GM23248 (cell line): ENCODE data around the gene AKT3. TPM values are rescaled to one million over a fixed set of nuclear protein-coding genes. Genes with fewer than 3 reads are reported as not detected.

Experiments
- DNase-seq: peaks from one replicate; pipeline ENCODE4 v3.0.0-alpha.2; 2015
- H2AFZ ChIP-seq: fragments of 200-600 bp; sonication (generic); 2 replicates; pipeline ENCODE4 v1.6.1; 2016; ENCODE audit warnings: antibody characterized with exemption
- H3F3A ChIP-seq: fragments of 200-600 bp; sonication (generic); 2 replicates; pipeline ENCODE4 v1.6.1; 2016; ENCODE audit warnings: mild to moderate bottlenecking, antibody characterized with exemption, mixed run types; ENCODE audit not compliant: insufficient read depth
- H3K27ac ChIP-seq: fragments of 200-600 bp; sonication (generic); 2 replicates; pipeline ENCODE4 v1.5.1; 2016; ENCODE audit warnings: mild to moderate bottlenecking
- H3K27me3 ChIP-seq: fragments of 200-600 bp; sonication (generic); replicated peaks from 2 replicates; pipeline ENCODE4 v1.6.1; 2016; ENCODE audit warnings: mild to moderate bottlenecking; ENCODE audit not compliant: insufficient read depth
- H3K36me3 ChIP-seq: fragments of 200-600 bp; sonication (generic); 2 replicates; pipeline ENCODE4 v1.6.1; 2016; ENCODE audit warnings: low read depth, mild to moderate bottlenecking
- H3K4me1 ChIP-seq: fragments of 200-600 bp; sonication (generic); 2 replicates; pipeline ENCODE4 v1.6.1; 2016; ENCODE audit warnings: mild to moderate bottlenecking; ENCODE audit not compliant: insufficient read depth
- H3K4me2 ChIP-seq: fragments of 200-600 bp; sonication (generic); one replicate; pipeline ENCODE4 v1.6.1; 2016; ENCODE audit warnings: mild to moderate bottlenecking; ENCODE audit not compliant: unreplicated experiment
- H3K4me3 ChIP-seq: fragments of 200-600 bp; sonication (generic); 2 replicates; pipeline ENCODE4 v1.5.1; 2016; ENCODE audit warnings: mild to moderate bottlenecking
- H3K79me2 ChIP-seq: fragments of 200-600 bp; sonication (generic); 2 replicates; pipeline ENCODE4 v1.6.1; 2016; ENCODE audit warnings: mild to moderate bottlenecking; ENCODE audit not compliant: insufficient read depth
- H3K9ac ChIP-seq: fragments of 200-600 bp; sonication (generic); 2 replicates; pipeline ENCODE4 v1.6.1; 2016; ENCODE audit warnings: mild to moderate bottlenecking
- H3K9me2 ChIP-seq: fragments of 200-600 bp; sonication (generic); 2 replicates; pipeline ENCODE4 v1.6.1; 2016; ENCODE audit warnings: mixed run types, mild to moderate bottlenecking, moderate library complexity; ENCODE audit not compliant: insufficient read depth
- H3K9me3 ChIP-seq: fragments of 200-600 bp; sonication (generic); one replicate; pipeline ENCODE4 v1.6.1; 2017; ENCODE audit warnings: low read depth
- H4K20me1 ChIP-seq: fragments of 200-600 bp; sonication (generic); 2 replicates; pipeline ENCODE4 v1.6.0; 2016; ENCODE audit not compliant: insufficient read depth
- EZH2 ChIP-seq: fragments of 200-600 bp; sonication (generic); IDR thresholded peaks from 2 replicates; pipeline ENCODE4 v1.6.1; 2018; ENCODE audit warnings: antibody characterized with exemption, mild to moderate bottlenecking; ENCODE audit not compliant: insufficient read depth, poor library complexity, severe bottlenecking
- EZH2phosphoT487 ChIP-seq: fragments of 200-600 bp; sonication (generic); IDR thresholded peaks from 2 replicates; pipeline ENCODE4 v1.6.1; 2018; ENCODE audit warnings: antibody characterized with exemption, moderate library complexity, mild to moderate bottlenecking, low read depth; ENCODE audit not compliant: insufficient read depth
- WGBS, 2 experiments: methylation state at CpG; one replicate each; pipeline ENCODE4 v1.1.6; 2015 to 2017; ENCODE audit warnings: low lambda C conversion rate in 2 of 2, low coverage in 1 of 2; ENCODE audit errors: missing lambda C conversion rate in 2 of 2; 5-methylcytosine and 5-hydroxymethylcytosine counted together
- in situ Hi-C: fragments of 300-500 bp; cut with MboI; formaldehyde crosslinking; loops from 2 replicates; pipeline ENCODE4 v1.15.0; 2020
- polyA plus RNA-seq: library from polyadenylated mRNA; unstranded; fragments of >200 nt; fragmentation: Nextera tagmentation; extraction: Ambion mirVana; gene quantifications from 2 replicates; pipeline ENCODE4 v1.2.1, GENCODE V29; 2016
- total RNA-seq: library from RNA; depleted of rRNA; stranded (reverse); fragments of >200 nt; shearing (Covaris generic); gene quantifications from 2 replicates; pipeline ENCODE4 v1.2.3, GENCODE V29; 2014

AKT3 gene
- total and polyA plus RNA-seq, 2 experiments from 2014 or later: 9.1 to 31.2 TPM

GRCh38 chr1:243587285-243587684 lies 262.8 kb downstream of the AKT3 start:
- Histone ChIP-seq H3K4me1 (0 out of 2 replicates have a peak, but pooled peaks cover 3% of the 10 kb centered on the region), H3K9me2 (no peaks in the 10 kb centered on the region), H3K4me3 (no peak overlapping the region), H3F3A (peaks cover 5% of the 10 kb centered on the region), H3K79me2 (peaks cover 31% of the 10 kb centered on the region), H3K36me3 (no peaks in the 10 kb centered on the region; the same call in 1 of the 2 replicates), H3K9ac (no peak overlapping the region), H3K27me3 (no peaks in the 10 kb centered on the region), H3K9me3 (peaks cover 11% of the 10 kb centered on the region), H4K20me1 (no peaks in the 10 kb centered on the region), H2AFZ (no peak overlapping the region), H3K4me2 (no peak overlapping the region), H3K27ac (no peak overlapping the region)
- no peak for DNase-seq
- WGBS, 2 experiments: 98 to 99% methylated on average over 12 of the region's 12 CpGs
- no peak for TF ChIP-seq EZH2
- TF ChIP-seq EZH2phosphoT487: no peak
- in situ Hi-C loops: no loop called here

GRCh38 chr1:243585982-243586381 lies 264.1 kb downstream of the AKT3 start:
- in situ Hi-C loops: no loop called here
- DNase-seq: no peak

GRCh38 chr1:243582326-243582725 lies 267.7 kb downstream of the AKT3 start:
- peak; percentile 64 for DNase-seq
- Histone ChIP-seq H3K4me1 (0 out of 2 replicates have a peak, but pooled peaks cover 3% of the 10 kb centered on the region), H3K27me3 (no peaks in the 10 kb centered on the region), H2AFZ (no peak overlapping the region), H3F3A (peaks cover 15% of the 10 kb centered on the region), H3K27ac (peak overlapping the region; percentile 59; the same call in 1 of the 2 replicates), H3K4me2 (no peak overlapping the region), H3K36me3 (peaks cover 3% of the 10 kb centered on the region; the same call in 1 of the 2 replicates), H3K9me3 (peaks cover 11% of the 10 kb centered on the region), H4K20me1 (no peaks in the 10 kb centered on the region), H3K9ac (no peak overlapping the region), H3K79me2 (peaks cover 34% of the 10 kb centered on the region), H3K4me3 (no peak overlapping the region), H3K9me2 (no peaks in the 10 kb centered on the region)
- no peak for TF ChIP-seq EZH2
- TF ChIP-seq EZH2phosphoT487: no peak
- WGBS, 2 experiments: 29 to 31% methylated on average over 1 of the region's 1 CpG
- in situ Hi-C loops: no loop called here

More at GRCh38 chr1:243585982-243586381, 264.1 kb downstream of the AKT3 start:
- Histone ChIP-seq H3K4me3 (no peak overlapping the region), H4K20me1 (no peaks in the 10 kb centered on the region), H3K27me3 (no peaks in the 10 kb centered on the region), H3K4me2 (no peak overlapping the region), H3K36me3 (peaks cover 3% of the 10 kb centered on the region; the same call in 1 of the 2 replicates), H3K4me1 (0 out of 2 replicates have a peak, but pooled peaks cover 3% of the 10 kb centered on the region), H3K79me2 (peaks cover 31% of the 10 kb centered on the region), H3K27ac (no peak overlapping the region), H2AFZ (no peak overlapping the region), H3F3A (peaks cover 15% of the 10 kb centered on the region), H3K9me3 (peaks cover 11% of the 10 kb centered on the region), H3K9me2 (no peaks in the 10 kb centered on the region), H3K9ac (no peak overlapping the region)
- TF ChIP-seq EZH2 (no peak), EZH2phosphoT487 (no peak)
- WGBS, 2 experiments: 96% methylated on average over 1 of the region's 1 CpG

GRCh38 chr1:243580984-243581383 lies 269.1 kb downstream of the AKT3 start:
- H3K4me2 ChIP-seq: no peak overlapping the region
- H3F3A ChIP-seq: peaks cover 15% of the 10 kb centered on the region
- no peak overlapping the region for H3K9ac ChIP-seq
- peaks cover 3% of the 10 kb centered on the region; the same call in 1 of the 2 replicates for H3K36me3 ChIP-seq
- H2AFZ ChIP-seq: no peak overlapping the region
- WGBS, 2 experiments: 93 to 100% methylated on average over 1 of the region's 1 CpG
- no peaks in the 10 kb centered on the region for H3K27me3 ChIP-seq
- no peak overlapping the region for H3K4me3 ChIP-seq
- H3K27ac ChIP-seq: no peak overlapping the region
- no peak for DNase-seq
- TF ChIP-seq EZH2: no peak
- TF ChIP-seq EZH2phosphoT487: no peak
- H3K79me2 ChIP-seq: peaks cover 45% of the 10 kb centered on the region
- H3K4me1 ChIP-seq: 0 out of 2 replicates have a peak, but pooled peaks cover 3% of the 10 kb centered on the region
- H3K9me3 ChIP-seq: peaks cover 11% of the 10 kb centered on the region
- H3K9me2 ChIP-seq: no peaks in the 10 kb centered on the region
- H4K20me1 ChIP-seq: no peaks in the 10 kb centered on the region
- in situ Hi-C loops: no loop called here

GRCh38 chr1:243580072-243580471 lies 270.0 kb downstream of the AKT3 start:
- TF ChIP-seq EZH2 (no peak), EZH2phosphoT487 (no peak)
- 0 out of 2 replicates have a peak, but pooled peaks cover 3% of the 10 kb centered on the region for H3K36me3 ChIP-seq
- no peaks in the 10 kb centered on the region for H3K9me2 ChIP-seq
- H3K9ac ChIP-seq: no peak overlapping the region
- no peak overlapping the region for H3K4me3 ChIP-seq
- in situ Hi-C loops: no loop called here
- H3K27ac ChIP-seq: no peak overlapping the region
- H3K4me2 ChIP-seq: no peak overlapping the region
- H3K27me3 ChIP-seq: no peaks in the 10 kb centered on the region
- no peak for DNase-seq
- WGBS, 2 experiments: 48 to 49% methylated on average over 5 of the region's 5 CpGs
- peaks cover 11% of the 10 kb centered on the region for H3K9me3 ChIP-seq
- H3K79me2 ChIP-seq: peaks cover 45% of the 10 kb centered on the region
- H3F3A ChIP-seq: peaks cover 15% of the 10 kb centered on the region
- no peaks in the 10 kb centered on the region for H4K20me1 ChIP-seq
- H3K4me1 ChIP-seq: 0 out of 2 replicates have a peak, but pooled peaks cover 3% of the 10 kb centered on the region
- H2AFZ ChIP-seq: no peak overlapping the region
